ENCODE results near the gene RGS19.
A peak's percentile ranks its signal among the peaks of the same experiment; 100 is the strongest.
"Not testable (repeated sequence)": the region's sequence is repeated elsewhere in the genome, so short reads cannot be mapped to it uniquely, and the experiment has no call there.

RGS19 gene, protein sequence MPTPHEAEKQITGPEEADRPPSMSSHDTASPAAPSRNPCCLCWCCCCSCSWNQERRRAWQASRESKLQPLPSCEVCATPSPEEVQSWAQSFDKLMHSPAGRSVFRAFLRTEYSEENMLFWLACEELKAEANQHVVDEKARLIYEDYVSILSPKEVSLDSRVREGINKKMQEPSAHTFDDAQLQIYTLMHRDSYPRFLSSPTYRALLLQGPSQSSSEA

GRCh38 chr20:64079273-64080012 is at the start of gene RGS19:
Gene RGS19, minus strand, starts transcription at chr20:64079518. Its CDS starts 2,632 bp downstream, at chr20:64076886.
- peak; percentile 88 for DNase-seq (ENCODE audit: low read depth, low spot score)

DNA sequence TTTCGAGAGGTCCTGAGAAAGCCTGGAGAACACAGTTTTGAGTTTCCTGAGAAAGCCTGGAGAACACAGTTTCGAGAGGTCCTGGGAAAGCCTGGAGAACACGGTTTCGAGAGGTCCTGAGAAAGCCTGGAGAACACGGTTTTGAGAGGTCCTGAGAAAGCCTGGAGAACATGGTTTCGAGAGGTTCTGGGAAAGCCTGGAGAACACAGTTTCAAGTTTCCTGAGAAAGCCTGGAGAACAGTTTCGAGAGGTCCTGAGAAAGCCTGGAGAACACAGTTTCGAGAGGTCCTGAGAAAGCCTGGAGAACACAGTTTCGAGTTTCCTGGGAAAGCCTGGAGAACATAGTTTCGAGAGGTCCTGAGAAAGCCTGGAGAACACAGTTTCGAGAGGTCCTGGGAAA is 44.2 kb upstream of the RGS19 start:
- not testable (repeated sequence) for DNase-seq (ENCODE audit: low read depth, low spot score)

DNA sequence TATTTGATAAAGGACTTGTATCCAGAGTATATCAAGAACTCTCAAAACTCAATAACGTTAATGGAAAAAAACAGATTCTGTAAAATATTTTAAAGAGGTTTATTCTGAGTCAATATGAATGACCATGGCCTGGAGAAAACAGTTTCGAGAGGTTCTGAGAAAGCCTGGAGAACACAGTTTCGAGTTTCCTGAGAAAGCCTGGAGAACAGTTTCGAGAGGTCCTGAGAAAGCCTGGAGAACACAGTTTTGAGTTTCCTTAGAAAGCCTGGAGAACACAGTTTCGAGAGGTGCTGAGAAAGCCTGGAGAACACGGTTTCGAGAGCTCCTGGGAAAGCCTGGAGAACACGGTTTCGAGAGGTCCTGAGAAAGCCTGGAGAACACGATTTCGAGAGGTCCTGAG is 43.6 kb upstream of the RGS19 start:
- DNase-seq (ENCODE audit: low read depth, low spot score) = not testable (repeated sequence)

DNA sequence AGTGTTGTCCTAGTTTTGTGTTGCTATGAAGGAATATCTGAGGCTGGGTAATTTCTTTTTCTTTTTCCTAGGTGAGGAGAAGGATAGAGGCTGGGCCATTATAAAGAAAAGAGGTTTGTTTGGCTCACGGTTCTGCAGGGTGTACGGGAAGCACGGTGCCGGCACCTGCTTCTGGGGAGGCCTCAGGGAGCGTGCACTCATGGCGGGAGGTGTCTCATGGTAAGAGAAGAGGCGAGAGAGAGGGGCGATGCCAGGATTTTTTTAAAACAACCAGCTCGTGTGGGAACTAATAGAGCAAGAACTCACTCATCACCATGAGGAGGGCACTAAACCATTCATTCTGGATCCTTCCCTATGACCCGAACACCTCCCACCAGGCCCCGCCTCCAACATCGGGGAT is 42.3 kb upstream of the RGS19 start:
- DNase-seq (ENCODE audit: low read depth, low spot score) = no peak

DNA sequence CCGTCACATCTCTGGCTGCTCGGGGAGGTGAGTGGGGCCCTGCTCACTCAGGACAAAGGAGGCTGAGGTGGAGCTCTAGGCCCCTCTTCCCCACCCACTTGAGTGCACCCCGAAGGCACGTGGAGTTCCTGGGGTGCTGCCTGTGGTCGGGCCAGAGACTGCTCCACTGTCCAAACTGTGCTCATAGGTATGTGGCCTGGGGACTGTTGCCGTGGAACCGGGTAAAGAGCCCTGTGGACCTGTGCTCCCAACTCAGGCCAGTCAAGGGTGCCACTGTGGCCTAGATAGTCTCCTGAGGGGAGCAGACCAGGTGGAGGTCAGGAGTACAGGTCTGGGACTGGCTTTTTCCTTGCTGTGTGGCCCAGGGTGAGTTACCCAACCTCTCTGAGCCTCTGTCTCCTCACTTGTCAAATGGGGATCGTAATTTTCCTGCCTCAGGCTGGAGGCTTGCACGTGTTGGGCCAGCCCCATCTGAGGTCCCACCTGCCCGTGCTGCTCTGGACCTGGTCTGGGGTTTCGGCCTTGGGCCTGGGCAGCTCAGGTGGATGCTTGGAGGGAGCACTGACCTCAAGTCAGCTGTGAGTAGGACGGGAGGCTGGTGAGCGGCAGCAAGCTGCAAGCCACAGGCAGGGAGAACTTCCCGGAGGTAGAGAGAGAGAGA is 40.5 kb upstream of the RGS19 start:
- peak; percentile 14 for DNase-seq (ENCODE audit: low read depth, low spot score)

DNA sequence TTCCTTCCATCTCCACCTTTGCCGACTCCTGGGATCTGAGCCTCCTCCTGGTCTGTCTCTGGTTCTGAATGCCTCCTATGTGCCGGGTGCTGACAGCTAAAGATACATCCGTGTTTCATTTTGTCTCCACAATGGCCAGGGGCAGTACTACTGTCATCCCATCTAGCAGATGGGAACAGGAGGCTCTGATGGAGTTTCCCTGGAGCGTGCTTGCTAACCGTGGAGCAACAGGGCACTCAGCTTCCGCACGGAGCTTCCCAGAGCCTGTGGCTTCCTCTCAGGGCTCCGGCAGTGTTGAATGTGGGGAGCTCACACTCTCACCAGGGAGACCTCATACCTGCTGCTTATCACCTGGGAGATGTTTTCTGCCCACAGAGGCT is 40.0 kb upstream of the RGS19 start:
- DNase-seq (ENCODE audit: low read depth, low spot score) = no peak

DNA sequence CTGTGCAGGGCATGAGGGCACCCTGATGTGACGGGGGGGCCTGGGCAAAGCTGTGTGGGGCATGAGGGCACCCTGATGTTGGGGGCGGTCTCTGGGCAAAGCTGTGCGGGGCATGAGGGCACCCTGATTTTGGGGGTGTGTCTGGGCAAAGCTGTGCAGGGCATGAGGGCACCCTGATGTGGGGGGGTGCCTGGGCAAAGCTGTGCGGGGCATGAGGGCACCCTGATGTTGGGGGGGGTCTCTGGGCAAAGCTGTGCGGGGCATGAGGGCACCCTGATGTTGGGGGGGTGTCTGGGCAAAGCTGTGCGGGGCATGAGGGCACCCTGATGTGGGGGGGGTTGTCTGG is 38.1 kb upstream of the RGS19 start:
- DNase-seq (ENCODE audit: low read depth, low spot score) = not testable (repeated sequence)

DNA sequence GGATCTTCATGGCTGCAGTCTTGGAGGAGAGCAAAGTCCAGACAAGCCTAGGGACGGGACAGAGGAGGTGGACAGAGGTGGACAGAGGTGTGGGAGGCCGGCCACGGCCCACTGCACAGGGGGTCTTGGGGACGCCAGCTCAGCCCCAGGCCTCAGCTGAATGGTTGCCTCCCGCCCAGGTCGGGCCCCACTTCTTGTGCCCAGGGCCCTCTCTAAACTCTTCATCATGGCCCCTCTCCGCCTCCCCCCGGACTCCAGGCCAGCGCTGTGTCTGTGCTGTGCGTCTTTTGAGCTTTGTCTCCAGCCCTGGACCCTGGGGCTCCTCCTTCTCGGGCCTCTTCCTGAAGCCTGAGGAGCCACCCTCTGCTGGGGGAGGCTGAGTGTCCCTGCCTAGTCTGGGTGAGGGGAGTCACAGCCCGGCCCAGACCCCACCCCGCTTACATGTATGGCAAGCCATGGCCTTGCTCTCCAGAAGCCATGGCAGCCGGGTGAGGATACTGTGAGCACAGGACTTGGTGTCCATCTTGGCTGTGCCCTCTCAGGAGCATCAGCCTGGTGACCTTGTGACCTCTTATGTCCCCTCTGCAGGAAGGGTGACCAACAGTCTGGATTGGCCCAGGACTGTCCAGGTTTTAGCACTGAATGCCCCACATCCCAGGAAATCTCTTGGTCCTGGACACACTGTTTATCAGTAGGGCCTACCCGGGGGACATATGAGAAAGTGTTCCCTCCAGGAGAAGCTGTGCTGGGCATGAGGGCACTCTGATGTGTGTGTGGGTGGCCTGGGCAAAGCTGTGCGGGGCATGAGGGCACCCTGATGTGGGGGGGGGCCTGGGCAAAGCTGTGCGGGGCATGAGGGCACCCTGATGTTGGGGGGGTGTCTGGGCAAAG is 37.5 kb upstream of the RGS19 start:
- DNase-seq (ENCODE audit: low read depth, low spot score) = no peak

DNA sequence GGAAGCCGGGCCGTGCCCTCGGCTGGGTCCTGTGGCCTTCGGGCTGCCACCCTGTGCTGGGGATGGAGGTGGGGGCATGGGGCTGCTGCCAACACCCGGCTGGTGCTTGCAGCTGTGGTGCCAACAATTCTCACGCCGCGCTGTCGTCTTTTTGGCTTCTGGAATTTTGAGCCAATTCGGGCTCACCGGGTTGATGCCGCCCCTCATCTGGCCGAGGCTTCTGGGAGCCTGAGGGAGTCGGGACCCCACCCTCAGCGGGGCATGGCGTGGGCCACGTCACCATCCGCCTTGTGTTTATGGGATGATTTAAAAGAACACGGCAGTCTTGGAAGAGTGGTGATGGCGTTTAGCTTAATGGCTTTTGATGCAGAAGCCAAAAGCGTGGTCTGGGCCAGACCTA is 36.7 kb upstream of the RGS19 start:
- DNase-seq (ENCODE audit: low read depth, low spot score) = no peak

DNA sequence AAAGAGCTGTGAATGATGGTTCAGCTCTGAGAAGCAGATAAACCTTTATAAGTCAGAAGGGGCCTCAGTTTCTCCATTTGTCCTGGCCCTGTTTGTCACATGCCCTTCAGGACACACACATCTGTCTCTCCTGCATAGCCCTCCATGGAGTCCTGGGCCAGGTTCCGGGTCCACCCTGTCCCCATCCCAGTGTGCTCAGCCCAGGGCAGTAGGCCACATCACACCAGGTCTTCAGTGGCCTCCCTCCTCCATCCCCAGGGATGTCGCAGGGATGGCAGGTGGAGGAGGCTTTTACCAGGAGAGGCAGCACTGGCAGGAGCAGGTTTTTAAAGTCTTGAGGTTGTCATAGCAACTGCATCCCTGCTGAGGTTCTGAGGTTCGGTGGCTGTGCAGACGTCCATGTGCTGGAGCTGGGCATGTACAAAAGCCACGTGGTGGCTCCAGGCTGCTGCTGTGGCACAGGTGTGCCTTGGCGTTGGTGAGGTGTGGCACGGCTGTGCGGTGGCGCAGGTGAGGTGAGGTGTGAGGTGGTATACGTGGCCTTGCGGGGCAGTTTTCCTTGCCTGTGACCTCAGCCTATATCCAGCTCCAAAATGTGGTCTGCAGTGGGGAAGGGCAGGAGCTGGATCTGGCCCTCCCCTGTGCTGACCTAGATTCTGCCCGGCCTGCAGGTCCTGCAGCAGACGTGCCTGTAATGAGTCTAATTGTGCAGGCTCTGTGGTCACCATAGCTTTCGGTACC is 36.0 kb upstream of the RGS19 start:
- DNase-seq (ENCODE audit: low read depth, low spot score) = no peak

GRCh38 chr20:64114356-64114971 is 35.1 kb upstream of the RGS19 start:
- DNase-seq (ENCODE audit: low read depth, low spot score) = no peak

DNA sequence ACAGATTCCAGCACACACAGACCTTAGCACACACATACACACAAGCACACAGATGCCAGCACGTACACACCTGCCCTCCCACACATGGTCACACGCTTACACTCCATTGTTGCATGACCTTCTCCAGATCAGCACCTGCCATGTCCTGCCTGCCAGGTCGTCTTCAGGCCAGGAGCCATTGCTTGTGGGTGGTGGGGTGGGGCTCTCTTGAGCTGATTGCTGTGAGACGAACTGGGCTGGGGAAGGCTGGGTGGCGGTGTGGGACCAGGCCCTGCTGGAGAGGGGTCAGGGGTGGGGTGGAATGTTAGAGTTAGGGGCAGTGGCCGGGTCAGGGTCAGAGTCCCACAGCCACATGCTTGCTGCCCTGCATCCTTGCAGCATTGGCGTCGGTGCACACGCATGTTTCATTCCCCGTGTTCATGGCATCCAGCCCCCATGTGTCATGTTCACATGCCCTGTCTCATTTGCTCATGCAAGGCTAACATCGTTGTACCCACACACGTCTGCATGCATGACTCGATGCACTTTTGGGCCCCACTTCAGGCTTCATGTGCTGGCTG is 34.6 kb upstream of the RGS19 start:
- DNase-seq (ENCODE audit: low read depth, low spot score) = no peak

DNA sequence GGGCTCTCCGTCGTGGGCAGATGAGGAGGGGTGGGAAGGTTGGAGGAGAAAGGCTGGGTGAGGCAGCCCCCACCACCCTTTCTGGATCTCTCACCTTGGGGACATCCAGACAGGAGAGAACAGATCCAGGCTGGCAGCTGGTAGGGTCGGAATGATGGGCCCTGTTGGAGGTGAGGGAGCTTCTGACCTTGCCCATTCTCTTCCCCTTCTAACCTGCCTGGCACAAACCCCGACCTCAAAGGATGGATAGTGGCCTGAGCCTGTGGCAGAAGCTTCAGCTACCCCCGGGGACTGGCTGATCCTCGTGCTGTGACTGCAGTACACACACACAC is 34.1 kb upstream of the RGS19 start:
- DNase-seq (ENCODE audit: low read depth, low spot score) = no peak

GRCh38 chr20:64112691-64113443 is 33.5 kb upstream of the RGS19 start:
- no peak for DNase-seq (ENCODE audit: low read depth, low spot score)

- DNase-seq (ENCODE audit: low read depth, low spot score) = no peak
Measured at GRCh38 chr20:64111841-64112641, 32.7 kb upstream of the RGS19 start.

DNA sequence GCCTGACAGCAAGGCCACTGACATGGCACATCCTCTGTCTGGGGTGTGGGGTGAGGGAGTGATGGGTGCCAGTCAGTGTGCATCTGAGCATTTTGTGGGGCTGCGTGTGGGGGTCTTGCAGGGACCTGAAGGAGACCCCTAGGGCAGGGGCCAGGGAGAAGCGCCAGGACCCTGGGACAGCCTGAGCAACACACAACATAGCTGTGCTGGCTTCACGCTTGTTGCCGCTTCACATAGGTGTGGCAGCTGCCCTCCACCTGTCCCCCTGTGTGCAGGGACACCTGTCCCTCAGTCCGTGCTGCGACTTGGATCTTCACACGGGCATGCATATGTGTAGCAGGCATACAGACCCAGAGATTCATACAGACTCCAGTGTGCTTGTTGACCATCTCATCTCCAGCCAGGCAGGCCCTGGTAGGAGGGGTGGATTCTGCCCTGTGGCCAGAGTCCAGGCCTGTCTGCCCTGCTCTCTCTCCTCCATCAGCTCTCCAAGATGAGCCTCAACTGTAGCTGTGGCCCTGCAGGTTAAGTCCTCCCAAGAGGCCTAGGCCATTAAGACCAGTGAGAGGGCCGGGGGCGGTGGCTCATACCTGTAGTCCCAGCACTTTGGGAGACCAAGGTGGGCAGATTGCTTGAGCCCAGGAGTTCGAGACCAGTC is 31.2 kb upstream of the RGS19 start:
- no peak for DNase-seq (ENCODE audit: low read depth, low spot score)

DNA sequence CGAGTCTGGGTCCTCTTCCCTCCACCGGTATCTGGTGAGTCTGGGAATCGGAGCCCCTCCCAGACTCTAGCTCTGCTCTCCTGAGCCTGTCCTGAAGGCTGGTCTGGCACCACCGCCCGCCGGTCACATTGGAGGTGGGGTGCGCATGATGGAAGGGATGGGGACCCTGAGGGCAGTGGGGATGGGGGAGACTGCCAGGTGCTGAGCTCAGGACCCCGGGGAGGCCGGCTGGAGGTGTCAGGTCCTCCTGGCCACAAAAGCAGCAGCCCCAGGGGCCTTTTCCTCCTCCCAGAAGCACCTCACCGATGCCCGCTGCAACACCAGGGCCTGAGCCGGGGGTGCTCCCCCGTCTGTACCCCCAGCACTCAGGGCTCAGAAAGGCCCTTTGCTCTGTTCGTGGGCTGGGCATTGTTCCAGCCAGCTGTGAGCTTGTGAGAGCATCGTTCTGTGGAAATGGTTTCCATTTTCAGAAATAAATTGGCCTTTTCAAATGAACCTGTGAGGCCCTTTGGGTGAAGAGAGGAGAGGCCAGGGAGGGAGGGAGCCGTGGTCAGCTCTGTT is 30.6 kb upstream of the RGS19 start:
- DNase-seq (ENCODE audit: low read depth, low spot score) = no peak
